ENCODE results near the gene ATF6B.

The ATF6B gene

GRCh38 chr6:32131439-32131948 is 3.4 kb upstream of the ATF6B start:
- no peak for DNase-seq (ENCODE audit: low read depth)

GRCh38 chr6:32129297-32130088 is 1.4 kb upstream of the ATF6B start:
- no peak for DNase-seq (ENCODE audit: low read depth)

GRCh38 chr6:32128751-32129296 is 778 bp upstream of the ATF6B start:
- DNase-seq (ENCODE audit: low read depth): no peak

GRCh38 chr6:32127409-32127716 is 683 bp downstream of the ATF6B start:
- DNase-seq (ENCODE audit: low read depth): no peak

- DNase-seq (ENCODE audit: low read depth): no peak
Measured at GRCh38 chr6:32126880-32127279, 1.2 kb downstream of the ATF6B start.

- DNase-seq (ENCODE audit: low read depth): no peak
Measured at GRCh38 chr6:32123681-32124080, 4.4 kb downstream of the ATF6B start.

- no peak for DNase-seq (ENCODE audit: low read depth)
Measured at GRCh38 chr6:32120573-32121059, 7.4 kb downstream of the ATF6B start.

- peak; percentile 44 for DNase-seq (ENCODE audit: low read depth)
Measured at GRCh38 chr6:32118782-32119628, 9.0 kb downstream of the ATF6B start.

GRCh38 chr6:32117461-32117860 is 10.6 kb downstream of the ATF6B start:
- no peak for DNase-seq (ENCODE audit: low read depth)

GRCh38 chr6:32116674-32117073 is 11.4 kb downstream of the ATF6B start:
- no peak for DNase-seq (ENCODE audit: low read depth)

GRCh38 chr6:32115623-32116022 is 12.4 kb downstream of the ATF6B start:
- DNase-seq (ENCODE audit: low read depth): no peak

GRCh38 chr6:32114796-32115195 is 13.2 kb downstream of the ATF6B start:
- DNase-seq (ENCODE audit: low read depth): no peak

- DNase-seq (ENCODE audit: low read depth): peak; percentile 24
Measured at GRCh38 chr6:32113386-32114352, 14.4 kb downstream of the ATF6B start.

GRCh38 chr6:32112431-32112980 is 15.5 kb downstream of the ATF6B start:
- DNase-seq (ENCODE audit: low read depth): no peak

GRCh38 chr6:32111424-32112066 is 16.5 kb downstream of the ATF6B start:
- no peak for DNase-seq (ENCODE audit: low read depth)

- DNase-seq (ENCODE audit: low read depth): no peak
Measured at GRCh38 chr6:32110632-32111031, 17.4 kb downstream of the ATF6B start.

- no peak for DNase-seq (ENCODE audit: low read depth)
Measured at GRCh38 chr6:32109765-32110160, 18.3 kb downstream of the ATF6B start.

- no peak for DNase-seq (ENCODE audit: low read depth)
Measured at GRCh38 chr6:32109114-32109764, 18.8 kb downstream of the ATF6B start, which contains the start of gene TNXB. Gene TNXB (minus strand): TSS chr6:32109338. CDS start chr6:32098198, 11,140 bp downstream.

- no peak for DNase-seq (ENCODE audit: low read depth)
Measured at GRCh38 chr6:32108727-32109113, 19.3 kb downstream of the ATF6B start.

GRCh38 chr6:32108094-32108627 is 19.9 kb downstream of the ATF6B start:
- no peak for DNase-seq (ENCODE audit: low read depth)

All from non-pigmented ciliary epithelial cell (primary cell).